ENCODE results near the gene HBE1.

- TF ChIP-seq, protein P1, sequence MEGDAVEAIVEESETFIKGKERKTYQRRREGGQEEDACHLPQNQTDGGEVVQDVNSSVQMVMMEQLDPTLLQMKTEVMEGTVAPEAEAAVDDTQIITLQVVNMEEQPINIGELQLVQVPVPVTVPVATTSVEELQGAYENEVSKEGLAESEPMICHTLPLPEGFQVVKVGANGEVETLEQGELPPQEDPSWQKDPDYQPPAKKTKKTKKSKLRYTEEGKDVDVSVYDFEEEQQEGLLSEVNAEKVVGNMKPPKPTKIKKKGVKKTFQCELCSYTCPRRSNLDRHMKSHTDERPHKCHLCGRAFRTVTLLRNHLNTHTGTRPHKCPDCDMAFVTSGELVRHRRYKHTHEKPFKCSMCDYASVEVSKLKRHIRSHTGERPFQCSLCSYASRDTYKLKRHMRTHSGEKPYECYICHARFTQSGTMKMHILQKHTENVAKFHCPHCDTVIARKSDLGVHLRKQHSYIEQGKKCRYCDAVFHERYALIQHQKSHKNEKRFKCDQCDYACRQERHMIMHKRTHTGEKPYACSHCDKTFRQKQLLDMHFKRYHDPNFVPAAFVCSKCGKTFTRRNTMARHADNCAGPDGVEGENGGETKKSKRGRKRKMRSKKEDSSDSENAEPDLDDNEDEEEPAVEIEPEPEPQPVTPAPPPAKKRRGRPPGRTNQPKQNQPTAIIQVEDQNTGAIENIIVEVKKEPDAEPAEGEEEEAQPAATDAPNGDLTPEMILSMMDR (IDR thresholded peaks at IDR 0.05), result no peak
- no peak for TF ChIP-seq POLR2A (IDR thresholded peaks at IDR 0.05)
These were observed 32.3 kb downstream of the HBE1 start for GRCh38 chr11:5237420-5237819.

Data from right lobe of liver (tissue), 4 donors.